GM19452 (cell line): ENCODE data around the gene ARHGAP6.

Experiments used
- ATAC-seq: cut with Tn5 transposase; IDR thresholded peaks from one replicate; pipeline ENCODE4 v1.9.1; 2021; ENCODE audit not compliant: unreplicated experiment

ARHGAP6 gene

GRCh38 chrX:11465648-11466411, 199.9 kb downstream of the ARHGAP6 start:
- ATAC-seq: no peak

- no peak for ATAC-seq
These were observed 200.8 kb downstream of the ARHGAP6 start for GRCh38 chrX:11464836-11465463.

GRCh38 chrX:11464380-11464779, 201.3 kb downstream of the ARHGAP6 start:
- ATAC-seq: no peak

- no peak for ATAC-seq
These were observed 203.1 kb downstream of the ARHGAP6 start for GRCh38 chrX:11462648-11463047.

- no peak for ATAC-seq
These were observed 203.6 kb downstream of the ARHGAP6 start for GRCh38 chrX:11462136-11462535.

GRCh38 chrX:11461201-11462001, 204.3 kb downstream of the ARHGAP6 start:
- no peak for ATAC-seq

- ATAC-seq: no peak
These were observed 205.4 kb downstream of the ARHGAP6 start for GRCh38 chrX:11460347-11460746.

- no peak for ATAC-seq
These were observed 207.6 kb downstream of the ARHGAP6 start for GRCh38 chrX:11458170-11458569.

- ATAC-seq: no peak
These were observed 214.6 kb downstream of the ARHGAP6 start for GRCh38 chrX:11451151-11451550.

GRCh38 chrX:11450354-11450753, 215.4 kb downstream of the ARHGAP6 start:
- no peak for ATAC-seq

GRCh38 chrX:11449613-11450012, 216.1 kb downstream of the ARHGAP6 start:
- no peak for ATAC-seq

- ATAC-seq: no peak
These were observed 218.3 kb downstream of the ARHGAP6 start for GRCh38 chrX:11447418-11447817.

GRCh38 chrX:11446949-11447348, 218.8 kb downstream of the ARHGAP6 start:
- no peak for ATAC-seq

- ATAC-seq: no peak
These were observed 219.4 kb downstream of the ARHGAP6 start for GRCh38 chrX:11446336-11446735.

GRCh38 chrX:11445540-11445939, 220.2 kb downstream of the ARHGAP6 start:
- ATAC-seq: no peak

- no peak for ATAC-seq
These were observed 221.7 kb downstream of the ARHGAP6 start for GRCh38 chrX:11444052-11444451.

GRCh38 chrX:11439846-11440245, 225.9 kb downstream of the ARHGAP6 start:
- ATAC-seq: no peak

- no peak for ATAC-seq
These were observed 227.0 kb downstream of the ARHGAP6 start for GRCh38 chrX:11438767-11439166.

GRCh38 chrX:11438380-11438723, 227.4 kb downstream of the ARHGAP6 start:
- no peak for ATAC-seq

GRCh38 chrX:11437642-11438379, 227.9 kb downstream of the ARHGAP6 start:
- ATAC-seq: no peak

GRCh38 chrX:11435568-11435967, 230.2 kb downstream of the ARHGAP6 start:
- ATAC-seq: no peak
